Heart left ventricle (tissue), 16 donors: ENCODE results near the gene IPO8. TPM values are rescaled to one million over a fixed set of nuclear protein-coding genes. Genes with fewer than 3 reads are reported as not detected.

Source experiments
- ATAC-seq, 4 donors: fragments of 200-7000 bp; cut with Tn5 transposase; one replicate each; pipeline ENCODE4 v1.9.1; 2020 to 2022; ENCODE audit warnings: moderate library complexity in 4 of 4, mild to moderate bottlenecking in 3 of 4, moderate number of reproducible peaks in 1 of 4
- DNase-seq, 5 donors: peaks; one replicate each; pipeline ENCODE4 v3.0.0-alpha.2; 2020
- H3K27ac ChIP-seq, 12 donors: fragments of 200-600 bp; sonication (generic) in 4 of 12; one replicate each; pipeline versions ENCODE4 v1.5.0 to v1.8.0; 2016 to 2022; ENCODE audit warnings: mild to moderate bottlenecking in 2 of 12
- H3K27me3 ChIP-seq, 9 donors: fragments of 200-600 bp; sonication (generic) in 2 of 9; one replicate each; pipeline versions ENCODE4 v1.5.1 to v1.8.0; 2016 to 2022; ENCODE audit warnings: mild to moderate bottlenecking in 3 of 9
- H3K36me3 ChIP-seq, 9 donors: fragments of 200-600 bp; sonication (generic) in 2 of 9; one replicate each; pipeline versions ENCODE4 v1.5.0 to v1.8.0; 2018 to 2022; ENCODE audit warnings: mild to moderate bottlenecking in 2 of 9
- H3K4me1 ChIP-seq, 12 donors: fragments of 200-600 bp; sonication (generic) in 4 of 12; one replicate each; pipeline versions ENCODE4 v1.5.0 to v1.8.0; 2016 to 2022; ENCODE audit warnings: mild to moderate bottlenecking in 3 of 12
- H3K4me3 ChIP-seq, 12 donors: fragments of 200-600 bp; sonication (generic) in 4 of 12; one replicate each; pipeline versions ENCODE4 v1.5.0 to v1.8.0; 2017 to 2022; ENCODE audit warnings: mild to moderate bottlenecking in 9 of 12, moderate library complexity in 4 of 12
- H3K9me3 ChIP-seq, 12 donors: fragments of 200-600 bp; sonication (generic) in 4 of 12; one replicate each; pipeline versions ENCODE4 v1.5.0 to v1.8.0; 2016 to 2022; ENCODE audit warnings: mild to moderate bottlenecking in 1 of 12
- POLR2A ChIP-seq, 2 donors: fragments of 450-650 bp; IDR thresholded peaks; one replicate each; pipeline ENCODE4 v1.6.1; 2017; ENCODE audit warnings: antibody characterized with exemption in 2 of 2, mild to moderate bottlenecking in 2 of 2, moderate library complexity in 2 of 2
- WGBS, 4 donors: extraction: QIAGEN DNeasy Blood & Tissue Kit in 2 of 4; methylation state at CpG; one replicate each; pipeline versions ENCODE4 v1.1.5 to v1.1.7; 2013 to 2018; 5-methylcytosine and 5-hydroxymethylcytosine counted together
- intact Hi-C, 10 donors: fragments of 100-400 bp; cut with DNase I; formaldehyde crosslinking; loops; one replicate each; pipeline versions ENCODE4 v1.11.1 to v1.14.2; 2022
- polyA plus RNA-seq, 2 donors: library from polyadenylated mRNA; stranded (reverse); fragments of 200-250 nt; gene quantifications; one replicate each; pipeline ENCODE4 v1.2.3, GENCODE V29; 2013
- total RNA-seq, 9 donors: library from RNA; depleted of rRNA in 2 of 9; stranded (reverse); fragments of >200 nt in 2 of 9; fragmentation: NEBNext Ultra II Directional in 3 of 9; extraction: Animal tissue kit (Norgen Biotek cat#: 25700) in 3 of 9; gene quantifications; one replicate each; pipeline versions ENCODE4 v1.1.0 to v1.2.4, GENCODE V29; 2016 to 2023
- TF ChIP-seq, protein P1 (sequence below), 12 donors: fragments of 200-600 bp; sonication (generic) in 4 of 12; IDR thresholded peaks; one replicate each; pipeline versions ENCODE4 v1.5.0 to v1.8.0; 2018 to 2022; ENCODE audit warnings: antibody characterized with exemption in 12 of 12, mild to moderate bottlenecking in 5 of 12
- donor health status: ischemic (EF 13 %, LVEDD 7.1; RV severe dilation, severe dysfunction).
- donor health status: healthy with polysubstance abuse.
- donor health status: DM: no; HTN: yes; CAD: no.
- donor health status: DM: no; HTN: no; CAD: no.
- donor health status: ischemic (EF 25% LVEDD 6.9; RV normal size, moderate dysfunction).
- donor health status: ischemic (EF 25% LVEDD 5.7; RV mildly dilated, moderate dysfunction).
- donor health status: healthy.
- donor health status: DM: yes; HTN: yes; CAD: no.
- donor health status: ischemic (EF 35%, LVEDD 5.7; RV mildly dilated, moderate dysfunction).
- donor health status: nonischemic (EF 11% LVEDD 7.7; RV severe dilation, severe dysfunction).
- donor health status: DM: yes; HTN: yes; CAD: no.
- donor health status: PGD.
- donor health status: ischemic (EF 29% LVEDD 5.4; RV normal size, mild dysfunction).
- donor health status: nonischemic (EF 23%, LVEDD 6.1; RV moderate dilation, normal function).

The IPO8 gene
- total and polyA plus RNA-seq, 11 donors: 6.1 to 37.2 (median 25.8) TPM

DNA sequence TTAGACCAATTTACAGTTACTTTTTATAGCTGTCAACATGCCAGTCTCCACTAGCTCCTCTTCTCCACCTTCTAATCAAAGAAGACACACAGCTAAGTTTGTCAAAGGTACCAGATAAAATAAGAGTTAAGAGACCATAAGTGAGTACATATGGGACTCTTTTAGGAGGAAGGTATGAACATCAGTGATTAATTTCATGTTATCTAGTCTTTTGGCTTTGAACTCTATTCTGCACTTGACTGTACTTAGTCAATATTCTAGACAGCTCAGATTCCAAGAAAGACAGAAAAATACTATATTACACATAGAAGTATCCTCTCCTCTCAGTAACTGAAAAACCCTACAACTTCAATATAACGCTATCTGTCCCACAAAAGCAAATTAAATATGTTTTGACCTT lies 31.0 kb upstream of the IPO8 start:
- no peak for DNase-seq
- no peaks in the 10 kb centered on the region for H3K9me3 ChIP-seq
- 94 to 100% (median 97%) methylated on average over 1 of the region's 1 CpG for WGBS, 4 donors
- intact Hi-C loops: no loop called here
- peaks cover 0 to 4% (median 0%) of the 10 kb centered on the region in 12 donors for H3K4me1 ChIP-seq
- no peak overlapping the region for H3K4me3 ChIP-seq
- H3K36me3 ChIP-seq: peaks cover 0 to 85% (median 46%) of the 10 kb centered on the region in 9 donors
- no peaks in the 10 kb centered on the region for H3K27me3 ChIP-seq
- TF ChIP-seq, protein P1, sequence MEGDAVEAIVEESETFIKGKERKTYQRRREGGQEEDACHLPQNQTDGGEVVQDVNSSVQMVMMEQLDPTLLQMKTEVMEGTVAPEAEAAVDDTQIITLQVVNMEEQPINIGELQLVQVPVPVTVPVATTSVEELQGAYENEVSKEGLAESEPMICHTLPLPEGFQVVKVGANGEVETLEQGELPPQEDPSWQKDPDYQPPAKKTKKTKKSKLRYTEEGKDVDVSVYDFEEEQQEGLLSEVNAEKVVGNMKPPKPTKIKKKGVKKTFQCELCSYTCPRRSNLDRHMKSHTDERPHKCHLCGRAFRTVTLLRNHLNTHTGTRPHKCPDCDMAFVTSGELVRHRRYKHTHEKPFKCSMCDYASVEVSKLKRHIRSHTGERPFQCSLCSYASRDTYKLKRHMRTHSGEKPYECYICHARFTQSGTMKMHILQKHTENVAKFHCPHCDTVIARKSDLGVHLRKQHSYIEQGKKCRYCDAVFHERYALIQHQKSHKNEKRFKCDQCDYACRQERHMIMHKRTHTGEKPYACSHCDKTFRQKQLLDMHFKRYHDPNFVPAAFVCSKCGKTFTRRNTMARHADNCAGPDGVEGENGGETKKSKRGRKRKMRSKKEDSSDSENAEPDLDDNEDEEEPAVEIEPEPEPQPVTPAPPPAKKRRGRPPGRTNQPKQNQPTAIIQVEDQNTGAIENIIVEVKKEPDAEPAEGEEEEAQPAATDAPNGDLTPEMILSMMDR (IDR thresholded peaks at IDR 0.05): no peak
- TF ChIP-seq POLR2A (IDR thresholded peaks at IDR 0.05): no peak
- no peak overlapping the region for H3K27ac ChIP-seq
- no peak for ATAC-seq

DNA sequence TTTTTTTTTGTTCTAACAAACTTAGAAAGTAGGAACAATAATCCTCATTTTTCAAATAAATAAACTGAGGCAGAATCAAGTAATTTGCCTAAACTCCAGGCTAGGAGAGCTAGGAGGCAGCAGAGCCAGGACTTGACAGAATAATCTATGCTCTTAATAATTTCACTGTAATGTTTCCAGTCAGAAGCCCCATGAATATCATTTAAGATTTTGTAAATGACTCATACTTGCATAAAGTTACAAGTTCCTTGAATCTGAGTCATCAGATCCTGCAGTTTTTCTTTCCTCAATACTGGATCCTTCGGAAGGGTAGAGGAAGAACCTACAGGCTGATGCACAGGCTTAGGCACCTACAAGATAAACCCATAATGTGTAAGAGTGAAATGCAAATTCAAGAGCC lies 30.1 kb upstream of the IPO8 start:
- Histone ChIP-seq H3K4me3 (no peak overlapping the region), H3K4me1 (peaks cover 0 to 4% (median 0%) of the 10 kb centered on the region in 12 donors), H3K27ac (no peak overlapping the region), H3K36me3 (peaks cover 0 to 90% (median 53%) of the 10 kb centered on the region in 9 donors), H3K27me3 (no peaks in the 10 kb centered on the region), H3K9me3 (no peaks in the 10 kb centered on the region)
- intact Hi-C loops: no loop called here
- no peak for DNase-seq
- TF ChIP-seq, protein P1 (IDR thresholded peaks at IDR 0.05): no peak
- no peak for TF ChIP-seq POLR2A (IDR thresholded peaks at IDR 0.05)
- ATAC-seq: no peak
- WGBS, 4 donors: 79 to 93% (median 87%) methylated on average over 1 of the region's 1 CpG

DNA sequence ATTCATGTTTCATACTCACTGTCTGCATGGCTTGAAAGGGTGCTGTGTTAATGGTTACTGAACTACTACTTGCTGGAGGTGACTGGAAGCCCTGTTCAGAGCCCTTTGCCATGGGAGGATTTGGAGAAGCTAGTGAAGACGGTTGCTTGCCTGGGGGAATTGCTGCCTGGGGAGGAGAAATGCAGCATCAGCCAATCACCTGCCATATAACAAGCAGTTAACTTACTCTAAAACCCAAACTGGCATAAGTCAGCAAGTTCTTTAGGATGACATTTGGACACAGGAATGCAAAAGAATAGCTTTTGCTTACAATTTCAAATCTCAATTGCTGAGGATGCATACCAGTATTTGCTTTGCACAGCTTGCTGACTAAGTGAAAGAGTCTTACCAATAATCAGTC lies 23.4 kb upstream of the IPO8 start:
- no peak overlapping the region for H3K4me3 ChIP-seq
- no peak for ATAC-seq
- H3K27me3 ChIP-seq: no peaks in the 10 kb centered on the region
- peaks cover 0 to 98% (median 51%) of the 10 kb centered on the region in 9 donors for H3K36me3 ChIP-seq
- TF ChIP-seq POLR2A (IDR thresholded peaks at IDR 0.05): no peak
- TF ChIP-seq, protein P1 (IDR thresholded peaks at IDR 0.05): no peak
- intact Hi-C loops: no loop called here
- H3K9me3 ChIP-seq: no peaks in the 10 kb centered on the region
- WGBS, 4 donors: 57 to 87% (median 76%) methylated on average over 1 of the region's 1 CpG
- no peaks in the 10 kb centered on the region for H3K4me1 ChIP-seq
- no peak for DNase-seq
- no peak overlapping the region for H3K27ac ChIP-seq

DNA sequence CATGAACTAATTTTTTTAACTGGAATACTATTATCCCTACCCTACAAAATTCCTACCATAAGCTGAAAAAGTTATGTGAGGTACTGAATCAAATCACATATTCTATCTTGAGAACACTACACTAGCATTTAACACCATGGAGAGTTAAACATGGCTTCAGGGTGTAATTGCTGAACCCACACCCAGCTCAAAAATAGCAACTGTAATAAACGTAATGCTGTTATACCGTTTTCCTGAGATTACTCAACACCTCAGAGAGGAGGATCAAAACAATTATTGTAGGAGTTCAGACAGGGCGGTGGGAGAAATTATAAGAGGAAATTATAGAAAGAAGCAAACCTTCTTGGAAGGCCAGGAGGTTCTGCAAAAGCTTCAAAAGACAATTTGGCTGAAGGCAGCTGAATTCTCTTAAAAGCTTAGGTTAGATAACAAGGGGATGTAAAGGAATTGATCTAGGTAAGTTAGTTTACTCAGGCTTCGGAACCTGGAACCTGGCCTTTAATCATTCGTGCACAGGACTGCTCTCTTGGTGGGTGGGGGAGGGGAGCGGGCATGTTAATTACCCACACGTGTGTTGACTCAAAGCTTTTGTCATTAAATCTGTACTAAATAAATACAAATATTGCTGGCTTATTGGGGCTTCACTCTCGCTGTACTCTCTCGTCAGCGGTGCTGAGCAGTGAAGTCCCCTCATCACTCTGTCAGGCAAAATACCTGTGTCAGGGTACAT lies 12.1 kb upstream of the IPO8 start:
- WGBS, 4 donors: 83 to 91% (median 88%) methylated on average over 10 of the region's 10 CpGs
- H3K27ac ChIP-seq: no peak overlapping the region
- no peaks in the 10 kb centered on the region for H3K9me3 ChIP-seq
- DNase-seq (no peak), ATAC-seq (no peak)
- TF ChIP-seq POLR2A (IDR thresholded peaks at IDR 0.05): no peak
- TF ChIP-seq, protein P1 (IDR thresholded peaks at IDR 0.05): no peak
- no peak overlapping the region for H3K4me3 ChIP-seq
- peaks cover 3 to 42% (median 38%) of the 10 kb centered on the region in 9 donors for H3K36me3 ChIP-seq
- no peaks in the 10 kb centered on the region for H3K27me3 ChIP-seq
- no peaks in the 10 kb centered on the region for H3K4me1 ChIP-seq
- intact Hi-C loops: no loop called here
